Cardiac muscle cell (in vitro differentiated cells and primary cell): Measurements from ENCODE around the gene ACP6. TPM values are rescaled to one million over a fixed set of nuclear protein-coding genes. Genes with fewer than 3 reads are reported as not detected.

Experiments used
- DNase-seq, 2 donors: peaks; one replicate each; pipeline versions ENCODE4 v3.0.0 to v3.0.0-alpha.2; 2010 to 2017; ENCODE audit warnings: low read depth in 1 of 2, low spot score in 1 of 2
- H3K27ac ChIP-seq: fragments of 200-600 bp; sonication (generic); 2 replicates; pipeline ENCODE4 v1.5.1; 2016
- H3K27me3 ChIP-seq: fragments of 200-600 bp; sonication (generic); 2 replicates; pipeline ENCODE4 v1.6.0; 2016; ENCODE audit warnings: control low read depth
- H3K36me3 ChIP-seq: fragments of 200-600 bp; sonication (generic); 2 replicates; pipeline ENCODE4 v1.5.1; 2016; ENCODE audit warnings: control low read depth
- H3K4me1 ChIP-seq: fragments of 200-600 bp; sonication (generic); 2 replicates; pipeline ENCODE4 v1.8.1; 2017; ENCODE audit warnings: low read depth, mild to moderate bottlenecking, mixed run types
- H3K4me3 ChIP-seq: fragments of 200-600 bp; sonication (generic); 2 replicates; pipeline ENCODE4 v1.5.1; 2016; ENCODE audit warnings: mild to moderate bottlenecking
- H3K9me3 ChIP-seq: fragments of 200-600 bp; sonication (generic); 2 replicates; pipeline ENCODE4 v1.5.1; 2017; ENCODE audit warnings: low read depth, mild to moderate bottlenecking, control low read depth
- polyA plus RNA-seq: library from polyadenylated mRNA; unstranded; fragments of >200 nt; fragmentation: Nextera tagmentation; extraction: Ambion mirVana; gene quantifications from 2 replicates; pipeline ENCODE4 v1.2.1, GENCODE V29; 2016
- total RNA-seq: library from RNA; depleted of rRNA; stranded (reverse); fragments of >200 nt; gene quantifications from 2 replicates; pipeline ENCODE4 v1.2.3, GENCODE V29; 2016
- TF ChIP-seq, protein P1 (sequence below): IDR thresholded peaks from 2 replicates; pipeline ENCODE4 v1.5.1; 2012; ENCODE audit warnings: low read depth, mild to moderate bottlenecking, low read length

The ACP6 gene
- total and polyA plus RNA-seq, 2 experiments from 2014 or later: 45.7 to 73.9 TPM

GRCh38 chr1:147626739-147627138, 43.6 kb downstream of the ACP6 start:
- TF ChIP-seq, protein P1, sequence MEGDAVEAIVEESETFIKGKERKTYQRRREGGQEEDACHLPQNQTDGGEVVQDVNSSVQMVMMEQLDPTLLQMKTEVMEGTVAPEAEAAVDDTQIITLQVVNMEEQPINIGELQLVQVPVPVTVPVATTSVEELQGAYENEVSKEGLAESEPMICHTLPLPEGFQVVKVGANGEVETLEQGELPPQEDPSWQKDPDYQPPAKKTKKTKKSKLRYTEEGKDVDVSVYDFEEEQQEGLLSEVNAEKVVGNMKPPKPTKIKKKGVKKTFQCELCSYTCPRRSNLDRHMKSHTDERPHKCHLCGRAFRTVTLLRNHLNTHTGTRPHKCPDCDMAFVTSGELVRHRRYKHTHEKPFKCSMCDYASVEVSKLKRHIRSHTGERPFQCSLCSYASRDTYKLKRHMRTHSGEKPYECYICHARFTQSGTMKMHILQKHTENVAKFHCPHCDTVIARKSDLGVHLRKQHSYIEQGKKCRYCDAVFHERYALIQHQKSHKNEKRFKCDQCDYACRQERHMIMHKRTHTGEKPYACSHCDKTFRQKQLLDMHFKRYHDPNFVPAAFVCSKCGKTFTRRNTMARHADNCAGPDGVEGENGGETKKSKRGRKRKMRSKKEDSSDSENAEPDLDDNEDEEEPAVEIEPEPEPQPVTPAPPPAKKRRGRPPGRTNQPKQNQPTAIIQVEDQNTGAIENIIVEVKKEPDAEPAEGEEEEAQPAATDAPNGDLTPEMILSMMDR: no peak
- H3K9me3 ChIP-seq: no peaks in the 10 kb centered on the region
- H3K4me3 ChIP-seq: no peak overlapping the region
- H3K27me3 ChIP-seq: no peaks in the 10 kb centered on the region
- peak overlapping the region; percentile 8 for H3K27ac ChIP-seq
- peaks cover 27% of the 10 kb centered on the region for H3K36me3 ChIP-seq
- H3K4me1 ChIP-seq: no peaks in the 10 kb centered on the region
- DNase-seq: no peak

DNA sequence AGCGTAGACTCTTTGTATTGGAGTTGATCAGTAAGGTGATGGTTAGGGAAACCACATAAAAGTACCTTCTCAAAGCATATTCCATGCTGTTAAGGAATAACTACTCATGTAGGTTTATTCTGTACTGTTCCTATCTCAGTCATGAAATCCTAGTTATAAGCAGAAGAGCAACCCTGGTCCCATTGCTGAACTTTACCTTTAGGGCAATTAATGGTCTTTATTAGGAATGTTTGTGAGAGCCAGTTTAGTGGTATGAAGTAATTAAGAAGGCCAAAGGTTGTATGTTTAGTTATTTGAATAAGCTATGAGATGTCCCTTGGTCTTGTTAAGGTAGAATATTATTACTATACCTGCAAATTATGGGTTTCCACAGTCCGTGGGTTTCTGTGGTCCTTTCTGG, 44.0 kb downstream of the ACP6 start:
- Histone ChIP-seq H3K4me3 (no peak overlapping the region), H3K27ac (no peak overlapping the region), H3K36me3 (peaks cover 31% of the 10 kb centered on the region), H3K4me1 (no peaks in the 10 kb centered on the region), H3K9me3 (no peaks in the 10 kb centered on the region), H3K27me3 (no peaks in the 10 kb centered on the region)
- no peak for DNase-seq
- TF ChIP-seq, protein P1: no peak

GRCh38 chr1:147625362-147625995, 44.8 kb downstream of the ACP6 start:
- peaks cover 39% of the 10 kb centered on the region for H3K36me3 ChIP-seq
- H3K9me3 ChIP-seq: no peaks in the 10 kb centered on the region
- no peak overlapping the region for H3K27ac ChIP-seq
- DNase-seq: no peak
- H3K4me1 ChIP-seq: no peaks in the 10 kb centered on the region
- no peak overlapping the region for H3K4me3 ChIP-seq
- TF ChIP-seq, protein P1: no peak
- no peaks in the 10 kb centered on the region for H3K27me3 ChIP-seq

DNA sequence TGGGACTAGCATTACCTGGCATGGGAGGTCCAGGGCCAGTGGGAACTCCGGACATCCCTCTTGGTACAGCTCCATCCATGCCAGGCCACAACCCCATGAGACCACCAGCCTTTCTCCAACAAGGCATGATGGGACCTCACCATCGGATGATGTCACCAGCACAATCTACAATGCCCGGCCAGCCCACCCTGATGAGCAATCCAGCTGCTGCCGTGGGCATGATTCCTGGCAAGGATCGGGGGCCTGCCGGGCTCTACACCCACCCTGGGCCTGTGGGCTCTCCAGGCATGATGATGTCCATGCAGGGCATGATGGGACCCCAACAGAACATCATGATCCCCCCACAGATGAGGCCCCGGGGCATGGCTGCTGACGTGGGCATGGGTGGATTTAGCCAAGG, 45.8 kb downstream of the ACP6 start:
- DNase-seq: no peak
- H3K36me3 ChIP-seq: peaks cover 43% of the 10 kb centered on the region
- no peaks in the 10 kb centered on the region for H3K4me1 ChIP-seq
- H3K27me3 ChIP-seq: no peaks in the 10 kb centered on the region
- no peak overlapping the region for H3K27ac ChIP-seq
- TF ChIP-seq, protein P1: no peak
- H3K9me3 ChIP-seq: no peaks in the 10 kb centered on the region
- H3K4me3 ChIP-seq: no peak overlapping the region

DNA sequence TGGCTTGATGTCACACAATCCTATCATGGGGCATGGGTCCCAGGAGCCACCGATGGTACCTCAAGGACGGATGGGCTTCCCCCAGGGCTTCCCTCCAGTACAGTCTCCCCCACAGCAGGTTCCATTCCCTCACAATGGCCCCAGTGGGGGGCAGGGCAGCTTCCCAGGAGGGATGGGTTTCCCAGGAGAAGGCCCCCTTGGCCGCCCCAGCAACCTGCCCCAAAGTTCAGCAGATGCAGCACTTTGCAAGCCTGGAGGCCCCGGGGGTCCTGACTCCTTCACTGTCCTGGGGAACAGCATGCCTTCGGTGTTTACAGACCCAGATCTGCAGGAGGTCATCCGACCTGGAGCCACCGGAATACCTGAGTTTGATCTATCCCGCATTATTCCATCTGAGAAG, 46.3 kb downstream of the ACP6 start:
- no peak overlapping the region for H3K4me3 ChIP-seq
- TF ChIP-seq, protein P1: no peak
- peaks cover 47% of the 10 kb centered on the region for H3K36me3 ChIP-seq
- H3K27me3 ChIP-seq: no peaks in the 10 kb centered on the region
- no peak overlapping the region for H3K27ac ChIP-seq
- H3K9me3 ChIP-seq: no peaks in the 10 kb centered on the region
- no peak for DNase-seq
- no peaks in the 10 kb centered on the region for H3K4me1 ChIP-seq
